GM12801 (cell line): ENCODE results near the gene PTTG1IP.

Experiments
- CTCF ChIP-seq: IDR thresholded peaks from one replicate; pipeline ENCODE4 v1.5.1; 2011; ENCODE audit warnings: control low read depth; ENCODE audit not compliant: insufficient read length; ENCODE audit errors: extremely low read depth

The PTTG1IP gene

DNA sequence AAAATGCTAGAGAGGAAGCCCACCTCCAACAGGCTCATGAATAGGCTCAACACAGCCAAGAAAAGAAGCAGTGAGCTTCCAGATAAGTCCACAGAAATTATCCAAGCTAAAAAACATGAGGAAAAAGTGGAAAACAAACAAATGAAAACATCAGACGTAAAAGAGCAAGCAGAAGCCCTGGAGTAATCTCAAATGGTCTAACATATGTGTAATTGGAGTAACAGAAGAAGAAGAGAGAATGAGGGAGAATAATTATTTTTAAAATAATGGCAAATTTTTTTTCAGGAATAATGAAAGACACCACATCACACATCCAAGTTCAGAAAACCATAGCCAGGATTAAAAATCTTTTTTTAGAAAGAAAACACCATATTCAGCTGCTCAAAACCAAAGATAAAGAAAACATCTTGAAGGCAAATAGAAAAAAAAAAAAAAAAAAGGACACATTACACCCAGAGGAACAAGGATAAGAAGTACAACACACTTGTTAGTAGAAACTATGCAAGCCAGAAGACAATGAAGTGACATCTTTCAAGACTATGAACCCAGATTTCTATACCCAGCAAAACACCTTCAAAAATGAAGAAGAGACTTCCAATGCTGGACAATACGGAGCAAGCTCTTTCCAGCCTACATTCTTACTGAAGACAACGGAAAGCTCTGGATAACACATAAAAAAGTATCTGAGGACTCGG, 45.0 kb downstream of the PTTG1IP start:
- TF ChIP-seq CTCF: no peak

- TF ChIP-seq CTCF: no peak
These were observed 50.3 kb downstream of the PTTG1IP start for GRCh38 chr21:44823179-44823660.

- no peak for TF ChIP-seq CTCF
These were observed 50.9 kb downstream of the PTTG1IP start for GRCh38 chr21:44822484-44823178.

GRCh38 chr21:44820851-44821250, 52.6 kb downstream of the PTTG1IP start:
- TF ChIP-seq CTCF: no peak

GRCh38 chr21:44819283-44820243, 53.9 kb downstream of the PTTG1IP start:
- TF ChIP-seq CTCF: no peak

- TF ChIP-seq CTCF: no peak
These were observed 54.9 kb downstream of the PTTG1IP start for GRCh38 chr21:44818640-44819011.

DNA sequence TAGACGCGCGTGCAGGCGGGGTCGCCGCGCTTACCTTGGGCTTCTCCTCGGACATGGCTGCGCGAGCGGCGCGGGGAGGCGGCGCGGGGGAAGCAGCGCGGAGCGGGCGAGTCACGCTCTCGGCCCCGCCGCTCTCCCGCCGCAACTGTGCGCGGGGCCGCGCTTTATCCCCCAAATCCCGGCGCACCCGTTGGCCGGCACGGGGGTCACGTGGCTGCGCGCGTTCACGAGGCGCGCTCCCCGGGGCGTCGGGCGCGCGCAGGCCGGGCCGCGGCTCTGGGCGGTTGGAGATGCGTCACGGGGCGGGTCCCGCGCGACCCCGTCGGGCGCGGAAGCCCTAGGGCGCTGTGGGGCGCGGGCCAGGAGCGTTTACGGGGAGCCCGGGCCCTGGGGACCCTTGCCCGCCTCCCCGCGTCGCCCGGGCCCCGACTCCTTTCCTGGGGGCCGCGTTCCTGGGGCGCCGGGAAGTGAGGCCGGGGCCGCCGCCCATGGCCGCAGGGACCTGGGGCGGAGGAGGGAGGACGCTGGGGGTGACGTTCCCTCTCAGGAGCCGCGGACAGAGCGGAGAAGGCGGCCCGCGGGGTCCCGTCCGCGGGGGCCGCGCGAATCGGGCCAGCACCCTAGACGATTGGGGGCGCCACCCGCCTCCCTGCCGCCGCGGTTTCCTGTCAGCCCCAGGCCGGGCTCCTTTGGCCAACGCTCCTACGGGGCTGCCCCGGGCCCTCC, 55.4 kb downstream of the PTTG1IP start, which contains the start of gene SUMO3:
Gene SUMO3 (minus strand): TSS at position 149 of the 726 bp plus-strand sequence. CDS start 94 bp downstream, at position 55.
- TF ChIP-seq CTCF: no peak
